HG02981 (cell line): ENCODE results near the gene PAX3.

Experiments
- ATAC-seq: cut with Tn5 transposase; IDR thresholded peaks from one replicate; pipeline ENCODE4 v1.9.1; 2021; ENCODE audit warnings: mild to moderate bottlenecking, moderate library complexity; ENCODE audit not compliant: unreplicated experiment

PAX3 gene

GRCh38 chr2:222311319-222311977, 12.7 kb upstream of the PAX3 start:
- no peak for ATAC-seq

GRCh38 chr2:222310747-222311318, 12.0 kb upstream of the PAX3 start:
- ATAC-seq, result no peak

- ATAC-seq, result no peak
Measured at GRCh38 chr2:222309766-222310165, 11.0 kb upstream of the PAX3 start.

GRCh38 chr2:222309361-222309760, 10.6 kb upstream of the PAX3 start:
- no peak for ATAC-seq

GRCh38 chr2:222307978-222308730, 9.4 kb upstream of the PAX3 start:
- no peak for ATAC-seq

GRCh38 chr2:222307143-222307756, 8.5 kb upstream of the PAX3 start:
- ATAC-seq, result no peak

GRCh38 chr2:222306393-222307142, 7.8 kb upstream of the PAX3 start:
- ATAC-seq, result no peak

- no peak for ATAC-seq
Measured at GRCh38 chr2:222305516-222306392, 7.0 kb upstream of the PAX3 start.

GRCh38 chr2:222304737-222305515, 6.1 kb upstream of the PAX3 start:
- ATAC-seq, result no peak

GRCh38 chr2:222303828-222304736, 5.3 kb upstream of the PAX3 start:
- ATAC-seq, result no peak

GRCh38 chr2:222303045-222303827, 4.4 kb upstream of the PAX3 start:
- no peak for ATAC-seq

- ATAC-seq, result no peak
Measured at GRCh38 chr2:222302178-222303018, 3.6 kb upstream of the PAX3 start.

GRCh38 chr2:222301796-222302118, 3.0 kb upstream of the PAX3 start:
- ATAC-seq, result no peak

- no peak for ATAC-seq
Measured at GRCh38 chr2:222301053-222301795, 2.4 kb upstream of the PAX3 start.

GRCh38 chr2:222300726-222301052, 1.9 kb upstream of the PAX3 start:
- no peak for ATAC-seq
